GM18507 (cell line): Measurements from ENCODE around the gene HSD17B13.
"Not testable (repeated sequence)": the region's sequence is repeated elsewhere in the genome, so short reads cannot be mapped to it uniquely, and the experiment has no call there.

Experiments
- DNase-seq: peaks from one replicate; pipeline ENCODE4 v3.0.0; 2011; ENCODE audit warnings: low read depth; ENCODE audit not compliant: insufficient read length; ENCODE audit errors: extremely low spot score
- FAIRE-seq: peaks from 2 replicates; lab custom pipeline; 2011; peaks lifted over from hg19 to GRCh38; lab: Jason Lieb, UNC

HSD17B13 gene

GRCh38 chr4:87322754-87323153, at the start of gene HSD17B13:
Gene HSD17B13, minus strand, starts transcription at chr4:87322882. Its CDS starts 41 bp downstream, at chr4:87322841.
- DNase-seq (no peak), FAIRE-seq (no peak)

GRCh38 chr4:87370068-87370467, 47.4 kb upstream of the HSD17B13 start:
- DNase-seq (no peak), FAIRE-seq (no peak)

GRCh38 chr4:87366521-87367162, 44.0 kb upstream of the HSD17B13 start:
- no peak for FAIRE-seq
- DNase-seq, result no peak

GRCh38 chr4:87365348-87365747, 42.7 kb upstream of the HSD17B13 start:
- DNase-seq (no peak), FAIRE-seq (no peak)

- DNase-seq (no peak), FAIRE-seq (no peak)
Observed at GRCh38 chr4:87363552-87363951, 40.9 kb upstream of the HSD17B13 start.

GRCh38 chr4:87360338-87360935, 37.8 kb upstream of the HSD17B13 start:
- FAIRE-seq (no peak), DNase-seq (no peak)

GRCh38 chr4:87359258-87359657, 36.6 kb upstream of the HSD17B13 start:
- FAIRE-seq (no peak), DNase-seq (no peak)

GRCh38 chr4:87356832-87357526, 34.3 kb upstream of the HSD17B13 start:
- DNase-seq (no peak), FAIRE-seq (no peak)

GRCh38 chr4:87354168-87355102, 31.8 kb upstream of the HSD17B13 start:
- FAIRE-seq, result no peak

GRCh38 chr4:87353592-87353991, 30.9 kb upstream of the HSD17B13 start:
- DNase-seq (peak; percentile 5), FAIRE-seq (peak; percentile 50)

More at GRCh38 chr4:87354168-87355102, 31.8 kb upstream of the HSD17B13 start:
- no peak for DNase-seq

- FAIRE-seq (no peak), DNase-seq (no peak)
Observed at GRCh38 chr4:87345139-87345538, 22.5 kb upstream of the HSD17B13 start.

- FAIRE-seq (no peak), DNase-seq (no peak)
Observed at GRCh38 chr4:87342872-87343271, 20.2 kb upstream of the HSD17B13 start.

GRCh38 chr4:87341954-87342635, 19.4 kb upstream of the HSD17B13 start:
- not testable (repeated sequence) for FAIRE-seq, DNase-seq

GRCh38 chr4:87339440-87339839, 16.8 kb upstream of the HSD17B13 start:
- FAIRE-seq (no peak), DNase-seq (no peak)

GRCh38 chr4:87337361-87337760, 14.7 kb upstream of the HSD17B13 start:
- no peak for FAIRE-seq

GRCh38 chr4:87333267-87333666, 10.6 kb upstream of the HSD17B13 start:
- no peak for DNase-seq
- no peak for FAIRE-seq

More at GRCh38 chr4:87337361-87337760, 14.7 kb upstream of the HSD17B13 start:
- DNase-seq, result no peak

GRCh38 chr4:87330761-87331160, 8.1 kb upstream of the HSD17B13 start:
- DNase-seq (no peak), FAIRE-seq (no peak)

- FAIRE-seq (no peak), DNase-seq (no peak)
Observed at GRCh38 chr4:87327136-87327535, 4.5 kb upstream of the HSD17B13 start.

- DNase-seq (no peak), FAIRE-seq (no peak)
Observed at GRCh38 chr4:87326460-87326859, 3.8 kb upstream of the HSD17B13 start.
